Measurements from ENCODE around the gene POU6F2. TPM values are rescaled to one million over a fixed set of nuclear protein-coding genes. Genes with fewer than 3 reads are reported as not detected.

Gene POU6F2
- total and polyA plus RNA-seq, 2 of the 4 experiments (the other 2 are of a cell fraction), result not detected

DNA sequence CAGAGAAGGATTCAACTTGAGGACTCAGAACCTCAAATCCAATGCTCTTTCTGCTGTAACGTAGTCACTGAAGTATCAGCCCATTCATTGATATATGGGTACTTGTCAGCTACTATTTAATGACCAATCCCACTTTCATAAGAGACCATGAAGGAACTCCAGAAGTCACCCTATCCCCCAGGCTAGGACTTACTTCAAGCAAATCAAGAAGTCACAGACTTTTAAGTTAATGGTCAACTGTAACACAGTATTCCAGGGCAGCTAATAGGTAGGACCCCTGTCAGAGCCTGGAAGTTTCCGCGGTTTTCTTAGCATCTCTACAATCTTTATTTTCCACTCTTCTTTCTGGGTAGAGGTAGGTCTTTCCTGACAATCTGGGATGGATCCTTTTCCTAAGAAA, 269.9 kb downstream of the POU6F2 start:
- Histone ChIP-seq H4K5ac (ENCODE audit: low read depth, low read length) (no peak overlapping the region), H3K4me3 (ENCODE audit: insufficient read depth, low read depth, low read length) (no peak overlapping the region), H2BK20ac (ENCODE audit: low read depth, low read length) (no peak overlapping the region), H2AK9ac (replicated peaks; ENCODE audit: low read depth, low read length, poor library complexity) (no peak overlapping the region), H3K27me3 (ENCODE audit: control insufficient read depth, insufficient read depth, low read length) (no peaks in the 10 kb centered on the region), H2AFZ (replicated peaks; ENCODE audit: low read length, poor library complexity) (no peak overlapping the region), H3K27ac (ENCODE audit: insufficient read depth, low read length) (no peak overlapping the region), H3K4me2 (ENCODE audit: low read depth, low read length) (no peak overlapping the region), H3K9ac (ENCODE audit: low read depth, low read length) (no peak overlapping the region), H3K79me1 (ENCODE audit: low read depth in 1 of 2, low read length in 2 of 2) (no peaks in the 10 kb centered on the region), H3K4ac (ENCODE audit: low read depth, low read length) (no peak overlapping the region), H2BK5ac (ENCODE audit: low read depth, low read length, poor library complexity, severe bottlenecking) (no peak overlapping the region), H4K8ac (ENCODE audit: low read depth in 2 of 2, low read length in 2 of 2) (no peak overlapping the region), H3K14ac (replicated peaks; ENCODE audit: low read depth, low read length) (no peak overlapping the region), H3K23ac (ENCODE audit: low read depth, low read length) (no peak overlapping the region), H3K36me3 (ENCODE audit: control insufficient read depth, insufficient read depth, low read length) (no peaks in the 10 kb centered on the region), H2BK15ac (ENCODE audit: low read depth, low read length) (no peak overlapping the region), H3K56ac (ENCODE audit: extremely low read depth, insufficient read depth, low read length) (no peak overlapping the region), H3K9me1 (ENCODE audit: insufficient read depth, low read length) (no peaks in the 10 kb centered on the region), H3K9me3 (ENCODE audit: control insufficient read depth, insufficient read depth, low read length) (no peaks in the 10 kb centered on the region), H4K20me1 (ENCODE audit: insufficient read depth, low read length) (no peaks in the 10 kb centered on the region), H4K91ac (ENCODE audit: insufficient read depth, low read depth, low read length) (no peak overlapping the region), H3K18ac (ENCODE audit: low read depth, low read length) (no peak overlapping the region), H2AK5ac (ENCODE audit: low read depth, low read length) (no peak overlapping the region), H3K4me1 (ENCODE audit: control insufficient read depth, insufficient read depth, low read length) (no peaks in the 10 kb centered on the region), H2BK120ac (ENCODE audit: low read depth, low read length) (no peak overlapping the region)
- ChIA-PET POLR2A (ENCODE audit: unreplicated experiment) (no interaction called here), CTCF (no interaction called here)
- WGBS, 2 experiments (ENCODE audit: extremely low coverage in 2 of 2, insufficient read length in 1 of 2), result no CpG with 5 or more reads among the region's 3 CpGs
- no peak for ATAC-seq (ENCODE audit: low read depth)
- no TSS peak for BruUV-seq (replicated peaks)
- dilution Hi-C loops (cut with HindIII; ENCODE audit: low sequenced_read_pairs, unreplicated experiment), result no loop called here
- in situ Hi-C loops (cut with MboI; ENCODE audit: low sequenced_read_pairs), result no loop called here
- TF ChIP-seq CEBPB (IDR thresholded peaks at IDR 0.05; ENCODE audit: low read depth, low read length) (no peak), BHLHE40 (IDR thresholded peaks at IDR 0.05; ENCODE audit: low read depth, low read length) (no peak), MAZ (IDR thresholded peaks at IDR 0.05; ENCODE audit: borderline replicate concordance, low read depth, low read length) (no peak), RAD21 (IDR thresholded peaks at IDR 0.05; ENCODE audit: low read length) (no peak)
- intact Hi-C loops (cut with micrococcal nuclease), result no loop called here
- DNase-seq, result no peak

Measured in IMR-90 (cell line).